Daoy (cell line): ENCODE results near the gene RFX2. TPM values are rescaled to one million over a fixed set of nuclear protein-coding genes. Genes with fewer than 3 reads are reported as not detected.
"Not testable (repeated sequence)": the region's sequence is repeated elsewhere in the genome, so short reads cannot be mapped to it uniquely, and the experiment has no call there.

Source experiments
- DNase-seq: peaks from one replicate; pipeline ENCODE4 v3.0.0-alpha.2; 2015; ENCODE audit warnings: low read depth
- total RNA-seq: library from RNA; depleted of rRNA; stranded (reverse); fragments of >200 nt; shearing (Covaris generic); gene quantifications from 2 replicates; pipeline ENCODE4 v1.2.3, GENCODE V29; 2014; rRNA removed

RFX2 gene
- total RNA-seq: 3.6 and 11.1 TPM in 2 replicates

DNA sequence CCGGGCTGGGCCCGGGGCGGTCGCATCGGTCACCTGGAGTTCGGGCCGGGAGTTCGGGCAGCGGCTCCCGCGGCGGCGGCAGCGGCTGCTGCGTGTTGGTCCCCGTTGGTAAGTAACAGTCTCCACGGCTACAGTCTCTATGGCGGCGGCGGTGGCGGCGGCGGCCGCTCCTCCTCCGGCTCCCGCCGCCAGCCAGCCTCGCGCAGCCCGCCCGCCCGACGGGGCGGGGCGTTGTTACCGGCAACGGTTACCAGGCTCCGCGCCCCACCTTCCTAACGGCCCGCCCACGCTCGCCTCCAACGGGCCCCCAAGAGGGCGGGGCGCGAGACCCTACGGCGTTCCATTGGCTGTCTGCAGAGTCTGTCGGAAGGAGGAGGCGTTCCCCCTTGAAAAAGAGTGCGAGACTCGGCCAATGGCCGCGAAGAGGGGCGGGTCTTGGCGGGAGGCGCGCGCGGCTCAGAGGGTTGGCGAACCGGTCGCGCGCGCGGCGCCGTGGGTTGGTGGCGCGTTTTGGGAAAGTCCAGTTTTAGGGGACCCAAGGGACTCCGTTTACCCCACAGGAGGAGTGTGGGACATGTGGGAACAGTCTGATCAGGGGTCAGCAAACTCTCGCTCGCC, at the start of gene RFX2:
Gene RFX2, minus strand, starts transcription at position 141 of the 618 bp plus-strand sequence. CDS start 63,004 bp downstream, outside the sequence.
- DNase-seq: peak; percentile 100

DNA sequence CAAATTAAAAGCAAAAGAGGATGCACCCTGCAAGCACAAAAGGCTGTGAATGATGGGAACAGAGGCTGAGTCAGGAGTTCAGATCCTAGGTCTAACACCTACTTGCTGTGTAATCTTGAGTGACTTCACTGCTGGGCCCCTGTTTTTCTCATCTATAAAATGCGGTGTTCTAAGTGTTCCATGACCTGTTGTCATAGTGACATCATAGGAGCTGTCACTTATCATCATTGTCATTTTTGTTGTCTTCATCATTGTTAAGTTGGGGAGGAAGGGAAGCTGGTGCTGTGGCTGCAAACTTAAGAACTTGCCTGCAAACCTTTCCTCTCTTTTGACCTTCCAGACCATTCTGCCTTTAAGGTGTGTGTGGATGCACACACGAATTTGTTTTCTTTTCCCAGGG, 45.7 kb upstream of the RFX2 start:
- DNase-seq: no peak

DNA sequence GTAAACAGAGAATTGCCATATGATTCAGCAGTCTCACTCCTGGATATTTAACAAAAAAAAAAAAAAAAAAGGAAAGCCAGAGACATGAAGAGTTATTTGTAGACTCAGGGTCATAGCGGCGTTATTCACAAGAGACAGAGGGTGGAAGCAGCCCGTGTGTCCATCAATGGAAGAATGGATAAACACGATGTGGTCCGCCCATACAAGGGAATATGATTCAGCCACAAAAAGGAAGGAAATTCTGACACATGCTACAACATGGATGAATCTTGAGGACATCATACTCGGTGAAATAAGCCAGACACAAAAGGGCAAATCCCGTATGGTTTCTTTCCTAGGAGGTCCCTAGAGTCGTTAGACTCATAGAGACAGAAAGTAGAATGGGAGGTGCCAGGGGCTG, 40.0 kb upstream of the RFX2 start:
- DNase-seq: no peak

DNA sequence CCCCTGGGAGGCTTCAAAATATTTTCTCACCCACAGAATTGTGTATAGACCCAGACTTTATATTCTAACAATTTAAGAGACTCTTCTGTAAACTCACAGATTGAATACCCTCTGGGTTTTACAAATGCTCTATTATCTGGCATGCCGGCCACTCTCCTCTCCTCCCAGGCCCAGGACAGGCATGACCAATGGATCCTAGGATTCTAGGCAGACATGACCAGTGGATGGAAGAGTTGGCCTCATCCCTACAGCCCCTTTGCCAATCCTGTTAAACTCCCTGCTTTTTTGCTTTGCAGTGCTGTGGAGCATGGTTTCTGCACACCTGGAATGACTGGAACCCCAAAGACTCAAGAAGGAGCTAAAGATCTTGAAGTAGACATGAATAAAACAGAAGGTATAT, 30.9 kb upstream of the RFX2 start:
- no peak for DNase-seq

DNA sequence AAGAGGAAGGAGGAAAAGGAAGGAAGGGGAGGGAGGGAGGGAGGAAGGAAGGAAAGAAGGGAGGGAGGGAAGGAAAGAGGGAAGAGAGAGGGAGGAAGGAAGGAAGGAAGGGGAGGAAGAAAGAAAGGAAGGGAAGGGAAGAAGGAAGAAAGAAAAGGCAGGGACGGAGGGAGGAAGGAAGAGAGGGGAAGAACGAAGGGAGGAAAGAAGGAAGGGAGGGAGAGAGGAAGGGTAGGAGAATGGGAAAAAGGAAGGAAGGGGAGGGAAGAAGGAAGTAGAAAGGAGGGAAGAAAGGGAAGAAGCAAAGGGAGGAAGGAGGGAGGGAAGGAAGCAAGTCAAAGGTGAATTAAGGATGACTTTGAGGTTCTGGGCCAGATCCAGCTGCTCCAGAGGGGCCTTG, 28.2 kb upstream of the RFX2 start:
- DNase-seq: no peak

DNA sequence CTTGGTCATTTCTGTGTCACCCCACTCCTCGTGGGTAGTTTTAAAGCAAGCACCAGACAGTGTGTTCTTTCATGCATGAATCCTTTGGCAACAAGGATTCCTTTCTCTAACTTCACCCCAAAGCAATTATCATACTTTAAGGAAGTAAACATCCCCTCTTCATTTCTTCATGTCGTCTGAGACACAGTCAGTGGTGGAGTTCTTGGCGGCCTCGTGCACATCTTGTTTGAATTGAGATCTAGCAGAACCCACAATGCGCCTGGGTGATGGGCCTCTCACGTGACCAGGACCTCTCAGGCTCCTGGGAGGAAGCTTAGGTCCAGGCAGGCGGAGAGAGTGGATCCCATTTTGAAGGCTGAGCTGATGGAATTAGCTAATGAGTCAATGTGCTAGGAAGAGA, 27.8 kb upstream of the RFX2 start:
- no peak for DNase-seq

DNA sequence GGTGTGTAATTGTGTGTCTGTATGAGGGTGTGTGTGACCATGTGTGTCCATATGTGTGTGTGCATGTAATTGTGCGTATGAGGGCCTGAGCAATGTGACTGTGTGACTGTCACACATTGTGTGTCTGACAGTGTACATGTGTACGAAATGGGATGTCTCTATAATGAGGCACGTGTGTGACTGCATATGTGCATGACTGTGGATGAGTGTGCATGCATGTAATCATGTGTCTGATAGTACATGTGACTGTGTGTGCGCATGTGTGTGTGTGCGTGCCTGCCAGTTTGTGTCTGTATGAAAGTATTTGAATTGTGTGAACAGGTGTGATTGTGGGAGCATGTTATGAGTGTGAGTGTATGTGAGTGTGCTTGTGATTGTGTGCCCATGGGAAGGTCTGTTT, 22.9 kb upstream of the RFX2 start:
- no peak for DNase-seq

DNA sequence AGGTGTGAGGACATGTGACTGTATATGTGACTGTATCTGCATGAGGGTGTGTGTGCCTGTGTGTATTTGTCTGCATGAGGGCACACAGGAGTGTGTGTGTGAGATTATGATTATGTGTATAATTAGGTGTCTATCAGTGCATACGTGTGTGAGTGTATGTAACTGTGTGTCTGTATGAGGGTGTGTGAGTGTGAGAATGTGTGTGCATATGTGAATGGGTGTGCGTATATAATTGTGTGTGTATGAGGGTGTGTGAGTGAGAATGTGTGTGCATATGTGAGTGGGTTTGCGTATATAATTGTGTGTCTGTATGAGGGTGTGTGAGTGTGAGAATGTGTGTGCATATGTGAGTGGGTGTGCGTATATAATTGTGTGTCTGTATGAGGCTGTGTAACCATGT, 22.2 kb upstream of the RFX2 start:
- DNase-seq: no peak

DNA sequence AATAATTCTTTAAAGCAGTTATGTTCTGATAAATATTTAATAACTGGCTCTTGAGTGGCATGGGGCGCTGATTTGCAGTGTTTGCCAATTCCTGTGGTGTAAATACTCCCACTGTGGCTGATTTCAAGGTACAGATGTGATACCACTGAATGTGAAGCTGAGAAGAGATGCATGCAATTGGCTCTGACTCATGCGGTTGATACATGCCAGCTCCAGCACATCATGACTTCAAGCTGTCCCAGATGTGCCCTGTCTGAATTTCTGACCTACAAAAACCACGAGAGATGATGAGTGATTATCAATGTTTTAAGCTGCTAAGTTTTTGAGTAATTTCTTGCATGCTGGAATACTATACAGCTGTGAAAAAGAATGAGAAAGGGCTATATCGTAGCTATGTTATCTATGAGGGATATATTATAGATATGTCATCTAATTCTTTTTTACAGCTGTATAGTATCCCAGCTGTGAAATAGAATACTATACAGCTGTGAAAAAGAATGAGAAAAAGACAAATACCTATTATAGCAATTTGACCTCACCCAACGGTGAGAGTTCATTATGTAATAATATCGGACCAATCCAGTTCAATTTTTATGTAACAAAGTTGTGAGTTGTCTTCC, 17.5 kb upstream of the RFX2 start:
- no peak for DNase-seq

DNA sequence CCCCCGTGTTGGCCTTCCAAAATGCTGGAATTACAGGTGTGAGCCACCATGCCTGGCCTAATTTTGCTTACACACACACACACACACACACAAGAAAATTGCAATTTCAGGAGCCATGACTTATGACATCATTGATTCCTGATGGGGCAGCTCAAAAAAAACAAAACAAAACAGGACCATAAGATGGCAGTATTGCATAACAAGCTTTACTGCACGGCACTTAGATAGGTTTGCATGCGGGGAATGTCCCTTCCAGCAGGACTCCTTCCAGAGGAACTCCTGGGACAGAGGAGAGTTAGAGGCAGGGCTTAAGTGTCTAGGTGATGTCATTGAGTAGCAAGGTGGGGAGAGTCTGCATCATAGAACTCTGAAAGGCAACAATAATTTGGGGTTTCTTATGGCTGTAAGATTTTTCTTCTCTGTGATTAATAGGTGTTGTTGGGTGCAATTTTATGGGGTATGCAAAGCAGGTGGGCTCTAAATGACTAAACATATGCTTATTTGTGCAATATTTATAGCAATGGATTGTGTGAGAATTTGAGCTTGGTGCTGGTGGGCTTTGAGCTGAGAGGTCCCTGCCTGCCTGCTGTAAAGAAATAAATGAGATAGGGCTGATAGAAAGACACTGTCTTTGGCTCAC, 16.2 kb upstream of the RFX2 start:
- DNase-seq: peak; percentile 61

DNA sequence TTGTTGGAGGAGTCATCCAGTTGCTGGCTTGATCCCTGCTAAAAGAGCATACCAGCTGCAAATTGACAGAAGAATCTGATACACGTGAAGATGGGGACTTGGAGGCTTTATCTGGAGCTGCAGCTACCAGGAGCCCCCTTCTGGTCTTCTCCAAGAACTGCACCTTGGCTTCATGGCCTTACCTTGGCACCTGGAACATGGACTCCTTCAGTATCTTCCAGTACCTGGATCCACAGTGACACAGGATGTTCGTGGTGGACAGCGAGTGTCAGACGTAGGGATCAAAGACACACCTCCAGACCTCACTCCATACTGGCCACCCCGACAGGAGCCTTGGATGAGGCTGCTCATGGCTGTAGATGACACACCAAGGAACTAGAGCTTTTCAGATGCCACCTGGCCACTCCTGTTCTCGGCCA, 15.3 kb upstream of the RFX2 start:
- peak; percentile 77 for DNase-seq

DNA sequence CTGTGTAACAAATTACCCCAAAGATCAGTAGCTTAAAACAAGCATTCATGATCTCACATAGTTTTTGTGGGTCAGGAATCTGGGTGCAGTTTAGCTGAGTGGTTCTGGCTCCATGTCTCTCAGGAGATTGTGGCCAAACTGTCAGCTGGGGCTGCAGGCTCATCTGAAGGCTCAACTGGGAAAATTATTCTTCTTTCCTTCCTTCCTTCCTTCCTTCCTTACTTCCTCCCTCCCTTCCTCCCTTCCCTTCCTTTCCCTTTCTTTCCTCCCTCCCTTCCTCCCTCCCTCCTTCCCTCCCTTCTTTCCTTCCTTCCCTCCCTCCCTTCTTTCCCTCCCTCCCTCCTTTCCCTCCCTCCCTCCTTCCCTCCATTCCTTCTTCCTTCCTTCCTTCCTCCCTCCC, 8.7 kb upstream of the RFX2 start:
- no peak for DNase-seq

DNA sequence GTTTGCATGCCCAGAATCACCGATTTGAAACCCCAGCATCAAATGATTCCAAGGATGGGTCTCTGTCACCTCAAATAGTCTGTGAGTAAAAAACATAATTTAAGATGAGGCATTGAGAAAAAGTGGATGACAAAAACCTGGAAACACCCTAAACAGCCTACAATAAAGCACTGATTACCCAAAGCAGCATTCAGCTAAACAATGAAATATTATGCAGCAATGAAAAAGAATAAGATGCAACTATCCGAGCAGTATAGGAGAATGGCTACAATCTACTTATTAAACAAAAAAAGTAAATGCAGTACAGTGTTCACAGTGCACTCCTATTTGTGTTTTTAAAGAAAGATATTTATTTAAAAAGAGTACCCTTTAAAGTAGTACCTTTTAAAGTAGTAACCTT, 7.7 kb upstream of the RFX2 start:
- no peak for DNase-seq

DNA sequence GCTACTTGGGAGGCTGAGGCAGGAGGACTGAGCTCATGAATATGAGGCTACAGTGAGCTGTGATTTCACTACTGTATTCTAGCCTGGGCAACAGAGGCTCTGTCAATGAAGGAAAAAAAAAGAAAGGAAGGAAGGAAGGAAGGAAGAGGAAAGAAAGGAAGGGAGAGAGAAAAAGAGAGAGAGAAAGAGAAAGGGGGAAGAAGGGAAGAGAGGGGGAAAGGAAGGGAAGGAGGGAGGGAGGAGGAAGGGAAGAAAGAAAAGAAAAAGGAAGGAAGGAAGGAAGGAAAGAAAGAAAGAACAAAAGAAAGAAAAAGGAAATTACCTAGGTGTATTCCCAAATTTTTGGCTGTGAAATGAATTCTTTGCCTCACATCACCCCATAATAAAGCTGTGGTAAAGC, 7.2 kb upstream of the RFX2 start:
- DNase-seq: no peak

DNA sequence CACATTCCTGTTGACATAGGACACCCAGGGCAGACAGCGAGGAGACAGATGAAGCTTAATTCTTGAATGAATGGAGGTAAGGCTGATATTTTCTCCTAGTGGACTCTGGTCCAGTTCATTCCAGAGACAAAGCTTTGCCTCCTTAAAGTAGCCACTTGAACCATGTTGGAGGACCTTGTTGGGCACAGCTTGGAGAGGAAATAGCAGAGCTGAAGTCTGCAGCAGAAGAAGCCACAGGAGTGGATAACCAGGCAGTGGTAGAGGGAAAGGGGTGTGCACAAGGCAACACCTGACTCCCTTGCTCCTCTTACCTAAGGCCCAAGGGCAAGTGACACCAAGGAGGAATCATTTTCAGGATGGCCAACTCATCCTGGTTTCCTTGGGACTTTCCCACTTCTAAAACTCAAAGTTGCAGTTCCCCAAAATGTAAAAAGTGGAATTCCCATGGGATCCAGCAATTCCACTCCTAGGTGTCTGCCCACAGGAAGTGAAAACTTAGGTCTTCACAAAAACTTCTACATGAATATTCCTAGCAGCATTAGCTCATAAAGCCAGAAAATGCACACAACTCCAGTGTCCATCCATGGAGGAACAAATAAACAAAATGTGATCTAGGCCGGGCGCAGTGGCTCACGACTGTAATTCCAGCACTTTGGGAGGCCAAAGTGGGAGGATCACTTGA, 6.6 kb upstream of the RFX2 start:
- DNase-seq: no peak

DNA sequence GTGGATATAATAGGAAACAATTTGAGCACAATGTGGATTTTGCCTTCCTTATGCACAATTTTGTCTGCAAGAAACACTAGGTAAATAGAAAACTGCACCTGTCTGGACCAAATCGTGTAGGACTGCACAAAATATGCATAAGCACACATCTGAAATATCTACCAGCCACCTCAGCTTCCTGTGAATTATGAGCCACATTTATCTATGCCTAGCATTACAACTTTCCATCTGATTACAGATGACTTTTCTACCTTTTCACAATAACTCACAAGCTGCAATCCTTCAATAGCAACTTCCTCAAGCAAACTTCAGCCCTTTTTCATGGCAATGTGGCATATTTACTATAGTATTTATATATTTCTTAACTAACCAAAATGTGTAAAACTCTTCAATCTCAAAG, 5.7 kb upstream of the RFX2 start:
- DNase-seq: no peak

DNA sequence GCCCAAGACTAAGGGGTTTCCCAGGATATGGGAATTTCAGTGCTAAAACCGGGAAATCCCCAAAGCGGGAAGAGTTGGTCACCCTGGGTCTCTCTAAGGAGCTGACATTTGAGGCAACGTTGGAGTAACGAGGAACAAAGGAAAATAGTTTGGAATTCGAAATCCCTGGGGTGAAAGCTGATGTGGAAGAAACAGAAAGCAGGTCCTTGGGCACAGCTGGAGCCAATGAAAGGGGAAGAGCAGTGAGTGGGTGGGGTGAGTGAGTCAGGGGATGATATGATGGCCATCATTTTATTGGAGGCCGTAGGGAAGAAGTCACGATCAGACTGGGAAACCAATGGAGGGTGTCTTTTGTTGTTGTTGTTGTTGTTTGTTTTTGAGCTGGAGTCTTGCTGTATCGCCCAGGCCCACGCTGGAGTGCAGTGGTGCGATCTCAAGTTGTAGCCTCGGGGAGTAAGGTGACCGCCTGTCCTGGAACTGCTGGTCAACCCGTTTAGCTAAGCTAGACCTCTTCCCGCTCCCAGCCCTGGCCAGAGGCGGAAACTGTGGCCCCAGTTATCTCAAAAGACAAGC, 3.4 kb upstream of the RFX2 start:
- peak; percentile 46 for DNase-seq

DNA sequence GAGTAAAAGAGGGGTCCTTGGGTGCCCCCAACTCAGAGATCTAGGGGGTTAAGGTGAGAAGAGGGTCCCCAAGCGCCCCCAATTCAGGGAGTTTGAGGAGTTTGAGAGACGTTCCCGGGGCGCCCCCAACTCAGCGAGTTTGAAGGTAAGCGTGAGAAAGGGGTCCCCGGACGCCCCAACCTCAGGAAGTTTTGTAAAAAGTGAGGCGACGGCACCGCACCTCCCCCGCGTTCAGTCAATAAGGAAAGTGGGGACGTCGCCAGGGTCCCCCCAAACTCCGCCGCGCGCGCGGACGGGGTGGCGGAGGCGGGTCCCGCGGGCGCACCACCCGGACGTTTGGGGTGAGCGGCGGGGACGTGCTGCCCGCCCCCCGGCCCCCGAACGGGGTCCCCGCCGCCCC, 353 bp downstream of the RFX2 start:
- no peak for DNase-seq

DNA sequence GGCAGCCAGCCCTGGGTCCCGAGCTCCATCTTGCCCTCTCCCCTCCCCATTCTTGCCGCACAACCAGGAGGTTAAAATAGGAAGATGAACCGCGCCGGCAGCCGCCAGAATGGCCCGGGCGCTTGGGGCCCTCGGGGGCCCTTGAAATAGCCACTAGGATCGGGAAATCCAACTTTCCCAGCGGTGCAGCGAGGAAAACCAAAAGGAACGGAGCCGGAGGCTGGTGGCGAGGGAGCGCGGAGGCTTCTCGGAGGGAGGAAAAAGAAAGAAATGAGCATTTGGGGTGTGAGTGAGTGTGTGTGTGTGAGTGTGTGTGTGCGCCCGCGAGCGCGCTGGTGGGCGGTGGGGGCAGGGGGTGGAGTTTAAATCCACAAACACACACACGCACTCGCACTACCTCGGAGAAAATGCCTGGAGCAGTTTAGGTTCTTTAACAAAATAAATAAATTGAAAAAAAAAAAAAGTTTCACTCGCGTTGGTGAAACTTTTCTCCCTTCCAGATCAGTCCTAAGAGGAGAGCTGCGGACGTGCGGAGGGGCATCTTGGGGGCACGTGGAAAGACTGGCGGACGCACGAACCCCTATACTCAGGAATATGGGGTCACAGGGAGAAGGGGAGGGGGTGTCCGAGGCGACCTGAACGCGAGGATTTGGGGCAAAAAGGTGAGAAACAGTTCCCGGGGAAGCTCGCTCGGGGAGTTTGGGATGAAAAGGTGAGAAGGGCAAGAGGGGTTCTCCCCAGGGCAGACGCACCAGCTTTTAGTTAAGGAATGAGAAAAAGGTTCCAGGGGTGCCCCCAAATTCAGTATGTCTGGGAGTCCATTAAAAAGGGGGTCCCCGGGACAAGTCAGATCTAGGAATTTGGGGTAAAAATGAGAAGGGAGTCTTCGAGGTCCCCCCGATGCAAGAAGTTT, 1.3 kb downstream of the RFX2 start:
- DNase-seq: peak; percentile 65

DNA sequence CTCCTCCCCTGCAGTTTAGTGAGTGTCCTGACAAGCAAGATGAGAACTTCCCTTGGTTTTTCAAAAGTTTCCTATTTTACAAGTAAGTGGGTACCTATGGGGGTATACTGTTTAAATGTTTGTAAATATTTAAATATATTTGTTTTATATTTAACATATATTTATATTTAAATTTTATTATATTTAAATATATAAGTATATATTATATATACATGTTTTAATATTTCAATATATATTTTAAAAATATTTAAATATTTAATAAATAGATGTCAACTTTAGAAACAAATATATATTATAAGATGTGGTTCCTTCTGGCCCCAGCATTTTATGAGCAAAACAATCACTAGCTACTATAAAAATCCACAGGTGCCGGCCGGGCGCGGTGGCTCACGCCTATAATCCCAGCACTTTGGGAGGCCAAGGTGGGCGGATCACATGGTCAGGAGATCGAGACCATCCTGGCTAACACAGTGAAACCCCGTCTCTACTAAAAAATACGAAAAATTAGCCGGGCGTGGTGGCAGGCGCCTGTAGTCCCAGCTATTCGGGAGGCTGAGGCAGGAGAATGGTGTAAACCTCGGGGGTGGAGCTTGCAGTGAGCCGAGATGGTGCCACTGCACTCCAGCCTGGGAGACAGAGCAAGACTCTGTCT, 3.5 kb downstream of the RFX2 start:
- DNase-seq: not testable (repeated sequence)

DNA sequence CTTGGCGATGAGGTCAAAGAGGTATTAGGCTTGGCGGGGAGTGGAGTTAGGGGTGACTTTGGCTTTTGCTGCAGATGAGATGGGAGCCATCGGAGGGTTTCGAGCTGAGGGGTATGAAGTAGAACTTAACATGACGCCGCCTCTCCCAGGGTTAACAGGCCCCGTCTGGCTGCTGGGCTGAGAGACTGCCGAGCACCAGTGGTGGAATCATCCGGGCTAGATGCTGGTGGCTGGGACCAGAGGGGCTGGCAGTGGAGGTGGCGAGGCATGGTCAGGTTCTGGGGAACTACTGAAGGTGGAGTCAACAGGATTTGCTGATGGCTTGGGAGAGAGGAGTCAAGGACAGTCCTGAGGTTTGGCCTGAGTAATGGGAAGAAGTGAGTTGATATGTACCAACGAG, 4.9 kb downstream of the RFX2 start:
- no peak for DNase-seq
